HG02610 (cell line): ENCODE data around the gene OTOS.

Experiments
- ATAC-seq: cut with Tn5 transposase; IDR thresholded peaks from one replicate; pipeline ENCODE4 v1.9.1; 2021; ENCODE audit warnings: mild to moderate bottlenecking, moderate library complexity; ENCODE audit not compliant: unreplicated experiment

Gene OTOS

GRCh38 chr2:240153418-240153817, 13.0 kb upstream of the OTOS start:
- no peak for ATAC-seq

GRCh38 chr2:240151477-240152031, 11.1 kb upstream of the OTOS start:
- no peak for ATAC-seq

GRCh38 chr2:240149943-240150784, 9.7 kb upstream of the OTOS start:
- ATAC-seq, result no peak

- ATAC-seq, result no peak
Measured at GRCh38 chr2:240147911-240148587, 7.6 kb upstream of the OTOS start.

- ATAC-seq, result no peak
Measured at GRCh38 chr2:240147382-240147781, 6.9 kb upstream of the OTOS start.

- ATAC-seq, result no peak
Measured at GRCh38 chr2:240146627-240147278, 6.3 kb upstream of the OTOS start.

GRCh38 chr2:240146141-240146561, 5.7 kb upstream of the OTOS start:
- ATAC-seq, result no peak

GRCh38 chr2:240145461-240145860, 5.0 kb upstream of the OTOS start:
- no peak for ATAC-seq

GRCh38 chr2:240144649-240145261, 4.3 kb upstream of the OTOS start:
- no peak for ATAC-seq

- ATAC-seq, result no peak
Measured at GRCh38 chr2:240143801-240144648, 3.6 kb upstream of the OTOS start.

- no peak for ATAC-seq
Measured at GRCh38 chr2:240143276-240143675, 2.8 kb upstream of the OTOS start.

GRCh38 chr2:240142859-240143258, 2.4 kb upstream of the OTOS start:
- no peak for ATAC-seq

GRCh38 chr2:240142256-240142775, 1.9 kb upstream of the OTOS start:
- ATAC-seq, result no peak

- ATAC-seq, result no peak
Measured at GRCh38 chr2:240141736-240142135, 1.3 kb upstream of the OTOS start.

GRCh38 chr2:240140920-240141319, 462 bp upstream of the OTOS start:
- ATAC-seq, result no peak

- no peak for ATAC-seq
Measured at GRCh38 chr2:240139666-240140393, 628 bp downstream of the OTOS start.

GRCh38 chr2:240139011-240139441, 1.4 kb downstream of the OTOS start:
- ATAC-seq, result no peak

- no peak for ATAC-seq
Measured at GRCh38 chr2:240138254-240138984, 2.0 kb downstream of the OTOS start.
